ENCODE data around the gene CDC42BPA.

The CDC42BPA gene

GRCh38 chr1:226975259-226976250 lies 342.7 kb downstream of the CDC42BPA start:
- no peak for ATAC-seq
- no peak for TF ChIP-seq ZNF565 (CRISPR knock-in tag; conservative IDR thresholded peaks at IDR 0.05; ENCODE audit: low read depth)
- no peak for TF ChIP-seq RARB (CRISPR knock-in tag; IDR thresholded peaks at IDR 0.05)
- TF ChIP-seq ZNF70 (CRISPR knock-in tag; IDR thresholded peaks at IDR 0.05): no peak
- TF ChIP-seq PATZ1 (CRISPR knock-in tag; IDR thresholded peaks at IDR 0.05; ENCODE audit: borderline replicate concordance): no peak

GRCh38 chr1:226974544-226975258 lies 343.6 kb downstream of the CDC42BPA start:
- ATAC-seq: no peak; the same call in 2 of the 3 replicates
- TF ChIP-seq TOX (CRISPR knock-in tag; IDR thresholded peaks at IDR 0.05; ENCODE audit: borderline replicate concordance) (no peak), TCF4 (CRISPR knock-in tag; IDR thresholded peaks at IDR 0.05; ENCODE audit: borderline replicate concordance) (no peak), CSRNP3 (CRISPR knock-in tag; IDR thresholded peaks at IDR 0.05) (no peak), ARNTL (CRISPR knock-in tag; IDR thresholded peaks at IDR 0.05; ENCODE audit: borderline replicate concordance, low read depth) (no peak), ZFP30 (CRISPR knock-in tag; IDR thresholded peaks at IDR 0.05) (no peak), ISL1 (CRISPR knock-in tag; IDR thresholded peaks at IDR 0.05) (no peak), SNAI2 (CRISPR knock-in tag; IDR thresholded peaks at IDR 0.05) (no peak), PATZ1 (CRISPR knock-in tag; IDR thresholded peaks at IDR 0.05; ENCODE audit: borderline replicate concordance) (no peak)

- ATAC-seq: peak; percentile 26
These were observed 344.3 kb downstream of the CDC42BPA start for GRCh38 chr1:226973898-226974543.

GRCh38 chr1:226973371-226973897 lies 344.9 kb downstream of the CDC42BPA start:
- ATAC-seq: peak; percentile 28
- TF ChIP-seq TCF4 (CRISPR knock-in tag; IDR thresholded peaks at IDR 0.05; ENCODE audit: borderline replicate concordance): peak; percentile 61; the same call in 1 of the 2 replicates
- TF ChIP-seq ZNF8 (CRISPR knock-in tag; IDR thresholded peaks at IDR 0.05): no peak
- no peak for TF ChIP-seq CSRNP3 (CRISPR knock-in tag; IDR thresholded peaks at IDR 0.05)
- TF ChIP-seq ZC3H10 (CRISPR knock-in tag; IDR thresholded peaks at IDR 0.05): no peak
- no peak for TF ChIP-seq SNAI2 (CRISPR knock-in tag; IDR thresholded peaks at IDR 0.05)

More at GRCh38 chr1:226973898-226974543, 344.3 kb downstream of the CDC42BPA start:
- TF ChIP-seq POU6F1 (CRISPR knock-in tag; IDR thresholded peaks at IDR 0.05; ENCODE audit: borderline replicate concordance, low read depth): no peak
